GM21423 (cell line): ENCODE data around the gene TES.

Experiments
- ATAC-seq: cut with Tn5 transposase; IDR thresholded peaks from one replicate; pipeline ENCODE4 v1.9.1; 2021; ENCODE audit warnings: mild to moderate bottlenecking, moderate library complexity; ENCODE audit not compliant: unreplicated experiment

The TES gene

DNA sequence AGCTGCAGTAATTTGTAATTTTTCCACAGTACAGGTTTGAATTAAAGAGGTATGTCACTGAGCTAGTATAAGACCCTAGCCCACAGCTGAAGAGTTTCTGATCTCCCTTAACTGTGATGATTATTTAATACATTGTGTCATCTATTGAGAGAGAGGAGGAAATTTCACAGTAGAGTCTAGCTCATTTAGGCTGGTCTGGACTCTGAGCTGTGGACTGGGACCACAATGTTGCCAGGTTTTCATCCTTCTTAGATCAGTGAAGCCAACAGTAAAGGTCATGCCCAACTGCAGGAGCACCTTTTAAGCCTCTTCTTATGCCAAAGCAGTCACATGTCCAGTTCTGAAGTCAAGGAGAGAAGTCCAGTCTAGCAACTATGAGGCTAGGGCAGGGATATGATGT, 8.9 kb downstream of the TES start:
- no peak for ATAC-seq

DNA sequence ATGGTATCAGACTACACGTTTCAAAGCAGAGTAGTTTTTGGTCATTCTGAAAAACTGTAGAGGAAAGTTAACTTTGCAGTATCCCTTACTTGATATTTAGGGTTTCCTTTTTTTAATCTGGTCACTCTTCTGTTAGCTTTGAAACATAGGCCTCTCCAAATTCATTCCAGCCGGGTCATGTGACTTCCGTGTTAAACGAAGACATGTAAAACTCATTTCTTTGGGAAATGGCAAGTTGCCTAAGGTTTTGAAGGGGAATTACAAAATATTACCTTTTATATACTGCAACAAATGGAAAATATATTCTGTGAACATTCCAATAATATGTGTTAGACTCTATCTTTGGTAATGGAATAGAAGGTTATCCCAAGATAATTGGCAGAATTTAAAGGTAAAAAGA, 9.5 kb downstream of the TES start:
- no peak for ATAC-seq

DNA sequence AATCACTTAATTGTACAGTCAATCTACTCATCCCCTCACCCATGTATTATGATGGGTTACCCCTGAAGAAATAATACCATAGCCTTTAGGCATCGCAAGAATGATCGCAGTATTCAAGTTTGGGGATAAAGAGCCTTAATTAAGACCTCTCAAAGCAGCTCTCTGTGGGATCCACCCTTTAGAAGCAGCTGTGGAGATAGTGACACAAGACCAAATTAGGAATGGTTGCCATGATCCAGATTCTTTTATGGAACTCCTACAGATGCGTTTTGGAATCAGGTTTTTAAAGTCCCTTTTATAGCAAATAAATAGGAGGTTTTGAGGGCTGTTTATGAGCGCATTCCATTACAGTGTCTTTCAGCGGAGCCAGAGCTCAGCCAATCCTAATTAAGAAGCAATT, 12.2 kb downstream of the TES start:
- ATAC-seq: no peak

DNA sequence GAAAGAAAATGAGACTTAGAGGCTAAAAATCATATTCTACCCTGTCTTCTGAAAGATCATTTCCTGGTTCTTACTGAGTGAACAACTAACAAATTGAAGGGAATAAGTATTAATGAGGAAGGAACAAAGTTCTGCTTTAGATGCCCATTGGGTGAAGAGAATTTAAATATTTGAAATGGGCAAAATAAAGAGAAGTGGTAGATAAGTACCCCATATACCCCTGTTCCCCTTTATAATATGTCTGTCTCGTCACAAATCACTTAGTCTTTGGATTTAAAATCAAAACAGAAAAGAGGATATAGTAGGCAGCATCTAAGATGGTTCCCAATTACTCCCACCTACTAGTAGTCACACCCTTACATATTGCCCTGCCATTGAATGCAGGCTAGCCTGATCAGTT, 13.2 kb downstream of the TES start:
- ATAC-seq: no peak

DNA sequence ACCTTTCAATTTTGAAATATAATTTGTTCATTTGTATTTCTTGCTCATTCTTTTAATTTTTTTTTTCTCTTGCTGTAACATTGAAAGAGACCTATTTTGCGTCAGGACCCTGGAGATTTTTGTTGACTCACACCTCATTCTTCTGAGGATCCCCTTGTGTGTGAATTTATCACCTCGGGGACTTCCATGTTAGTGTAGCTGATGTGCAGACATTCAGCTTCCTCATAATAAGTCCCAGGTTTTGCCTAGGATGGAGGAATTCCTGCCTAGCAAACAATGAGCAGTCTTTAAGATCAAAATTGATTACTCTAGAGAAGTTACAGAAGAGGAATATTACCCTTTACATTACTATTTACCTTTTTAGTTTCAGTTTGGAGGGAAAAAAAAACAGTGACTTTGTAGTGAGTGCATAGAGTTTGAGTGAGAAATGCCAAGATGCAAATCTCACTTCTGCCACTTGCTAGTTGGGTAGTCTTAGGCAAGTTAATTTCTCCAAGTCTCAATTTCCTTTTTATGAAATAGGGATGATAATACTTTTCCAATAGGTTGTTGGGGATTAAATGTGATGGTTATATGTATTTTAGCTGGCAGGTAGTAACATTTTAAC, 14.3 kb downstream of the TES start:
- ATAC-seq: peak; percentile 52

DNA sequence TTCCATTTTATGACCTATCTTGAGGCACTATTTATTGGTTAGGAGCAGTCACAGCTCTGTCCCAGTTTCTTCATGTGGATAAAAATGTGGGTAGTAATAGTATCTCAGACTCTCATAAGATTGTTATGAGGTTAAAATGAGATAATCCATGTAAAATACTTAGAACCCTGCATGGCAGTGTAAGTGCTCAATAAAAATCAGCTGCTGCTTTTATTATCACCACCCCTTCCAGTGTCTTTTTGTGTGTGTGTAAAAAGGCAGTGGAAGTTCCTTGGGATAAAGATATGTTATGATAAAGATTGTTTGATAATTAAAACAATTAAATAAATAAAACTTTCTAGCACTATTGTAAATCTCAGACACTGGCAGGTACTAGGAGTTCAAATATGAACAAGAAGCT, 15.5 kb downstream of the TES start:
- no peak for ATAC-seq

DNA sequence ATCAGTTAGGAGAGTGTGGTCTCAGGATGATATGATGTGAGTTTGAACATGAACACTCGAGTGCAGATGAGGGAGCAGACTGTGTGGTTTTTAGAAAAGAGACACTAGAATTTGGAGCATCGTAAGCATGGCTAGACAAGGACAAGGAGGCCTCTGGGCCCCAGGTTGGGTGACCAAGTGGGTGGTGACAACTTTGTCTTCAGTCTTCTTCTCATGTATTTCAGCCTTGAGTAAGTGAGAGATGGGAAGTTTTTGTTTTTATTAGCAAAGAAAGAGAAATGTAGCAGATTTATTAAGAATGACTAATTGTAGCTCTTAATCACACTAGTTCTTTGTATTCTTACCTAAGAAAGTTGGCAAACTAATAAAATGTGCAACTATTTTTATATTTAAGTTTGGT, 16.3 kb downstream of the TES start:
- no peak for ATAC-seq

DNA sequence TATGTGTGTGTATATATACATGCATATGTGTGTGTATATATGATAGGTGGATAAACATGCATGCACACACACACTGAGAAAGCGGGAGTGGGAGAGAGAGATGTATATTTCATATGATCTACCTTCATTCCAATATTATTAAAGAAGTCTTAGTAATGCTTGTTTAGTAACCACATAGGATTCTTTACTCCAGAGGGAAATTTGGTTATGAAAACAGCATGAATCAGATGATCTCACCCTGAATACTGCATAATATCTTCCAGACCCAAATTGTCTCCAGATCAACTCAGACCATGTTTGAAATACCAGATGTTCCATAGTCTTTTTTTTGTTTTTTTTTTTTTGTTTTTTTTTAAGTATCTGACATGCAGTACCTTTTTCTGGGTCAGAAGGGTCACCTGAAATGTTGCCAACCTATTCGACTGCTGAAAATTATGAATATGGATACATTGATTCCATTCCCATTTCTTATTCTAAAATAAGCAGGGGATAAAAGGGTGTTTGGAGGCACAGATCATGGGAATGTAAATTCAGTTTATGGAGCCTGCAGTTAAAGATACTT, 17.4 kb downstream of the TES start:
- ATAC-seq: no peak

DNA sequence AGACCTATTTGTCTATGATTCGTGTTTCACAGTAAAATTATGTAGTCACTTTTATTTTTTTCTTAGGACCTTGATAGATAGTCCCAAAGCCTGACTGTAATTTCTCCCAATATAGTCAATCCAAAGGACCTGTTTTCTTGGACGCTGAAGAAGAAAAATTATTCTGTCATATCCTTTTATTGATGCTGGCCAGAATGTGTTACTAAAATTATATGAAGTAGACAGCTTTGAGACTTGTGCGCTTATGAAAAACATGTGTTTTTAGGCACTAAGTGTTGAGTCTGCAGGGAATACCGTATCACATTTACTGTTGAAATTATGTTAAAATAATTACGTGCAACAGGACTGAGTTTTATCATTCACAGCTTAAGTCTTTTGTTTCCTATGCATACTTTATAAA, 17.9 kb downstream of the TES start:
- ATAC-seq: no peak

DNA sequence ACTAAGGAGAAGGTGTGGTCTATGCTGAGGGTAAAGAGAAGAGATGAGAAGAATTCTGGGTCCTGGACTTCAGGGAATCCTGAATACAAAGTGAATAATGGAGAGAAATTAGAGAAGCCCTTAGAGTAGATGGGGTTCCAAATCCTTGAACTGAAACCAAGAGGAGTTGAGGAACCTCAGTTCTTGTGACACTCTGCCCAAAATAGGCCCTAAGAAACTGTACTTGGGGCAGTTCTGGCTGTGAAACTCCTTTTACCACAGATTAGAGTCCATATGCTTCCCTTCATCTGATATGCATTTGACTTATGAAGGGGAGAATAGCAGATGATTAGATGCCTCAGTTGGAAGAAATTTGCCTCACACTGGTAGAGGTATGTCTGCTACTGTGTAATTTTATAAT, 19.0 kb downstream of the TES start:
- ATAC-seq: peak; percentile 51

DNA sequence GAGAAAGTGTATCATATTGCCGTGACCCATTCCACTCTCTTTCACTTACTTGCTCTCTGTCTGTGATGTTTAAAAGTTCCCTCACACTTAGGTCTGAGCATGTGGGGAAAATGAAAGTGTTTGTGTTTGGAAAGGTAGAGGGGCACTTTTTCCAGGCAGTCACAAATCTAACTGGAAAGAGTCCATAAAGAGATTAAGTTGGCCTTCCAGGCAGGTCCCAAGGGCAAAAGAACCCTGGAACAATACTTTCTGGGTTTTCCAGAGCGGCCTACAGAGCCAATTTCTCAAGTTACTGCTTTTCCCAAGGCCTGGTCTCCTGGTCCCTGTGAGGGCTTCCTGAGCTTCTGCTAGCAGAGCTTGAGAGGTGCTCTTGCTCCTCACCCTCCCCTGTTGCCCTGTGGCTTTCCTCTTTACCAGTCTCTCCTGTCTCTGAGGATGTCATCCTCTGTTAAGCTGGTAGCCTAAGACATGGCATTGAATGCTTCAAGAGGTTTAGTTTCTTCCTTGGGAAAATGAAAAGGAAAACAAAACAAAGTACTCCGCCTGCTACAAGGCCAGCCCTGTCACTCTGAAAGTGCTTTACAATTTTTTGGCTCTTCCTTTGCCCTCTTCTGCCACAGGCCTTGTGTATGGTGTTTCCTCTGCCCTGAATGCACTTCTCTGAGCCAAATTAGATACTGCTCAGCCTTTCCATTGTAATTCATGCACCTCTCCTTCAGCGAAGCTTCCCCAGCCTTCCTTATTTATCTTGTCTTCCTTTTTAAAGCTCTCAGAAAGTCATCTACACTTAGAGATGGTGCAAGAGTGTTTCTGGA, 20.1 kb downstream of the TES start:
- ATAC-seq: no peak

DNA sequence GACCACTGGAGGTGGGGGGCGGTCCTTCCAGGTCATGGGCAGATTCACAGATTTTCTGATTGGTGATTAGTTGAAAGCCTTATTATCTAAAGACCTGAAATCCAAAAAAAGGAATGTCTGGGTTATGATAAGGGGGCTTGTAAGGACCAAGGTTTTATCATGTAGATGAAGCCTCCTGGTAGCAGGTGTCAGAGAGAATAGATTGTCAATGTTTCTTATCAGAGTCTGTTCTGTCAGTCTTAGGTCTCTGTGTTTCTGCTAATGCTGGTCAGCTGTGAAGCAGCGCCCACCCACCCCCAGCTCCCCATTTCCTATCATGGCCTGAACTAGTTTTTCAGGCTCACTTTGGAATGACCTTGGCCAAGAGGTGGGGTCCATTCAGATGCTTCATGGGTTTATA, 21.2 kb downstream of the TES start:
- ATAC-seq: no peak

DNA sequence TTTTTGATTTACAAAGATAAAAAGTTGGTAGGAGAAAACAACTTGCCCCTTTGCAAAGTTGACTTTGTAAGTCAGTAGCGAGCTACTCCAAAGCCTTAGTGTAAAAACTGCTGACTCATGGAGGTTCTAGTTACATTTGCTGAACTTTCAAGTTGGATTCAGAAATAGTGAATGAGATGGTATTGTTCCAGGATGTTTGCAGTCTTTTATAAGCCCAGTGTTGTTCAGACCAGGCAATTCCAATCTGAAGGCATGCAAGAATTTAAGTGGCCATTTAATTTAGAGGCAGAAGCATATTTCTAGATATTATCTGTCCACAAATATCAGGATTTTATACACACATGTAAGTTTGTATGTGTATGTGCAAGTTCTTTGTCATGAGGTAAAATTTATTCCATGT, 21.6 kb downstream of the TES start:
- no peak for ATAC-seq

DNA sequence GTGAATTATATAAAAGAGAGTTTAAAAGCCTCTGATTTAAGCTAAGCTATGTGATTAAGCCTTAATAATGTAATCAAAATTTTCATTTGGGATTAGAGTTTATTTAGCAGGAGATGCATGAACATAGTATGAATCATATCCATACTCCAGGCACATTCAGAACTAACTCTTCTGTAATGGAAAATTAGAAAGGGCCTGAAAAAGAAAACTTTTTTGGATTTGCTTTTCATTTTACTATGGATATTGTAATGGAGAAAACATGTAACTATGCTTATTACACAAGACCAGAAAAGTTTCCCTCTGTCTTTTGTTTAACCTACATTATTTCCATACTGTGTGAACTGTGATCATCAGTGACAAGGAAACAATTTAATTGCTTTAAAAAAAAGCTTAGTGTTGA, 22.0 kb downstream of the TES start:
- ATAC-seq: no peak

DNA sequence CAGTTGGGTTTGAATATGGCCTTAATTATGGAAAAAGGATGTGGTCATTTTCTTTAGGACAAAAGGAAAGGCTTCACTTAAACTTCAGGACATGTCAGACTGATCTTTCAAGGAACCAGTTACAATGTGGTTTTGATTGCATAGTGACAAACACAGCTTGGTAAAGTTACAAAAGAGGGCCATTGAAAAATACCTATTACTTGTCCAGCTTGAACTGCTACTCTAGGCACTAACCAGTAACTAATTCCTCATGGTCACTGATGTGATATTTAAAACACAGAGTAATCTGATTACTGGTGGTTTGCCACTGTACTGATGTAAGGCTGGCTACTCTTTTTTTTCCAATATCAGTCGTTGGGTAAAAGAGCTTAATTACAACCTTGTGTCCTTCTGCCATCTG, 22.6 kb downstream of the TES start:
- ATAC-seq: no peak

DNA sequence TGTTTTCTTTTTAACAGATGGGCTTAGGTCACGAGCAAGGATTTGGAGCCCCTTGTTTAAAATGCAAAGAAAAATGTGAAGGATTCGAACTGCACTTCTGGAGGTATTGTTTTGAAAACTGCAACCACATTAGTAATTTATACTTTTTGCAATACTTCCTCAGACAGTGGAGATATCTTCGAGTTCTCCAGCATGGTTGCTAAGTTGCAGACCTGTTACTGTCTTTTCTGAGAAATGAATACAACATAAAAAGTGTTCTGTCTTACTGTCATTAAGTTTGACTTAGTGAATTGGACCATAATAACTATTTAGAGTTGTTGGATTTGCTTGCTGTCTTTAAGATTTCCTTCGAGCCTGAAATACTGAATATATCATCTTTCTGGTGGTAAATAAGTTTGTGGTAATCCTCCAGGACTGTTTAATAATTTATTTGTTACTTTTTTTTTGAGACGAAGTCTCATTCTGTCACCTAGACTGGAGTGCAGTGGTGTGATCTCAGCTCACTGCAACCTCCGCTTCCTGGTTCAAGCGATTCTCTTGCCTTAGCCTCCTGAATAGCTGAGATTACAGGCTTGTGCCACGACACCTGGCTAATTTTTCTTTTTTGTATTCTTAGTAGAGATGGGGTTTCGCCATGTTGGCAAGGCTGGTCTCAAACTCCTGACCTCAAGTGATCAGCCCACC, 24.3 kb downstream of the TES start:
- ATAC-seq: no peak

DNA sequence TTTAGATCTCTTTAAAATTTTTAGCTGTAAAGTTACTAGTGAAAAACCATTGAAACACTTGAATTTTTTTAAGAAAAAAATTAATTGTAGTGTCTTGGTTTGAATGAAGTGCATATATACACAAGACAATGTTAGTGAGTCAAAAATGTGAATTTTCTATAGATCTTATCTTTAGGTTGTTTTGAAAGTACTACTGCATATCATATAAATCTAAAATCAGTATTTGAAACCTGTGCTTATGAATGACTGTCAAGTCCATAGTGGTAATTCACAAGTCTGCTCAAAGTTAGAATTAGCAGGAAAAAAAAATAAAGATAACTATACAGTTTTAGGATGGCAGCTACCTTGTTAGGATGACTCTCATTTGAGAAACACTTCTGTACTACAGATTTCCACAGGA, 25.0 kb downstream of the TES start:
- no peak for ATAC-seq

DNA sequence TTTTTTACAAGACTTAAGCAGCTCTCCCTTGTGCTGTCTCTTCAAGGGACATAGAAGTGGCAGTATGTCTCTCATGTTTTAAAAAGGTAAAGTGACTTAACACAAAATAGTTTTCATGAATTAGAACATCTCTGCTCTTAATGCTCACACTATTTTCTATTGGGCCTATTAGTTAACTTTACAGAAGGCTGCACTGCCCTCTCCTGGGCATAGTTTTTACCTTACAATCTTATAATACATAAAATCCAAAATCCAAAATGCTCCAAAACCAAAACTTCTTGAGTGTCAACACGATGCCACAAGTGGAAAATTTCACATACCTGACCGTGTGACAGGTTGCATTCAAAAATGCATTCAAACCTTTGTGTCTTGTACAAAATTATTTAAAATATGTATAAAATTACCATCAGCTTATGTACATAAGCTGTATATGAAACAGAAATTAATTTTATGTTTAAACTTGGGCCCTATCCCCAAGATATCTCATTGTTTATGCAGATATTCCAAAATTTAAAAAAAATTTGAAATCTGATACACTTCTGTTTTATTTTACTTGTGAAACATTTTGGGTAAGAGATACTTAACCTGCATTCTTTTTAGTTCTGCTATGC, 25.8 kb downstream of the TES start:
- ATAC-seq: peak; percentile 69

DNA sequence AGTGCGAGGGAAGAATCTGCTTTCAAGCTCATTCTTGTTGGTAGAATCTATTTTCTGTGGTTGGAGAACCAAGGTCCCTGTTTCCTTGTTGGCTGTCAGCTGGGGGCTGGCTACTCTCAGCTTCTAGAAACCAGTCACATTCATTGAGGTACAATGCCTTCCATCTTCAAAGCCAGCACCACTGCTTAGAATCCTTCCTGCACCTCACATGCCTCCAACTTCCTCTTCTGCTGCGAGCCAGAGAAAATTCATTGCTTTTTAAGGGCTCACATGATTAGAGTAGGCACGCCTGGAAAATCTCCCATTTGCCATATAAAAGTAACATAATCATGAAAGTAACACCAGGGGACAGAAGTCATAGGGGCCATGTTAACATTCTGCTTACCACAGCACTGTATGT, 28.7 kb downstream of the TES start:
- no peak for ATAC-seq

DNA sequence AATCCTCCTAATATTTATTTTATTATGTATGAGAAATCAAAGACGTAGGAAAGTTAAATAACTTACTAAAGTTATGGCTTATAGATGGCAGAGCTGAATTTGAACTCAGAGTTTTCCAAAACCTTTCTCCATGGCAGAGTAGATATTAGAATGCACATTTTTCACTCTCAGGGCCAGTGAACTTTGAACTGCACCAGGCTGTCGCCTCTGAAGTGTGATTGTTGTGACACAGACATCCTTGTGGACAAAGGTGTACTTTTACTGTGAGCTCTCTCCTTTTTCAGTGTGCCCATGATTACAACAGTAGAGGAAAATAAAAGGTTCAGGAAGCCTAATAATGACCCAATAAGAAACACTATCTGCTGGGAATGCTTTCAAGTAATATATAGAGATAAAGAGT, 29.1 kb downstream of the TES start:
- no peak for ATAC-seq

DNA sequence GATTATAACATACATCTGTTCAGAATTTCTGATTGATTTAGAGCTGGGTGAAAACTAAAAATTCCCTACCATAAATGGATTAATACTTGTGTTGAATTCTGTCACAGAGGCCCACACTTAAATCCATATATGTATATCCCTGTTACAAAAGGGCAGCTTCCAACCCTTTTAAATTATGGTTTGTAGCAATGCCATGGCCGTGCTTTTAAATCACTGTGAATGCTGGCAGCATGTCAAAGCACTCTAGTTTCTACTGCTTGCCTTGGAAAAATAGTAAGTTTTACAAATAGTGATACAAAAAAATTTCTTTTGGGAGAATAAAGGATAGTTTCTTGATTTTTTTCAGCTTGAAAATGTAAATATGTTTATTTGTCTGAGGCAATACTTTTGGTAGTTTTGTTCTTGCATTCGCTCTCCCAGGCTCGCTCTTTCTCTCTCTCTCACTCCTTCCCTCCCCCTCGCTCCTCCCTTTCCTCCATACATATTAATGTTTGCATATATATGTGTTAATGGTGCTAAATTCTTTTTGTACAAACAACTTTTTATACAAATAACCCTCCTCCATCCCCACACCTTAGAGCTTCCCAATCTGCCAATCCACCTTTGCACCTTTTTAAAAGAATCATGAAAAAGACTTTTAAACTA, 29.8 kb downstream of the TES start:
- ATAC-seq: no peak
